ENCODE results near the gene ADGRF5.

The ADGRF5 gene

GRCh38 chr6:46921731-46922130 lies at the start of gene ADGRF5:
Gene ADGRF5 (minus strand): TSS chr6:46921938. CDS start chr6:46906762, 15,176 bp downstream.
- DNase-seq, result no peak

GRCh38 chr6:46969206-46969605 lies 47.5 kb upstream of the ADGRF5 start:
- DNase-seq, result no peak

- DNase-seq, result no peak
Observed at GRCh38 chr6:46967826-46968349, 46.1 kb upstream of the ADGRF5 start.

- peak; percentile 9 for DNase-seq
Observed at GRCh38 chr6:46964716-46965519, 43.2 kb upstream of the ADGRF5 start.

- peak; percentile 36 for DNase-seq
Observed at GRCh38 chr6:46963626-46964025, 41.9 kb upstream of the ADGRF5 start.

- DNase-seq, result no peak
Observed at GRCh38 chr6:46963039-46963438, 41.3 kb upstream of the ADGRF5 start.

- DNase-seq, result no peak
Observed at GRCh38 chr6:46961711-46962110, 40.0 kb upstream of the ADGRF5 start.

GRCh38 chr6:46961232-46961631 lies 39.5 kb upstream of the ADGRF5 start:
- DNase-seq, result no peak

GRCh38 chr6:46959419-46959818 lies 37.7 kb upstream of the ADGRF5 start:
- no peak for DNase-seq

- no peak for DNase-seq
Observed at GRCh38 chr6:46956409-46956808, 34.7 kb upstream of the ADGRF5 start.

- DNase-seq, result no peak
Observed at GRCh38 chr6:46954837-46955451, 33.2 kb upstream of the ADGRF5 start.

- no peak for DNase-seq
Observed at GRCh38 chr6:46953921-46954320, 32.2 kb upstream of the ADGRF5 start.

- DNase-seq, result no peak
Observed at GRCh38 chr6:46949632-46950280, 28.0 kb upstream of the ADGRF5 start.

GRCh38 chr6:46948699-46949098 lies 27.0 kb upstream of the ADGRF5 start:
- no peak for DNase-seq

GRCh38 chr6:46947497-46947896 lies 25.8 kb upstream of the ADGRF5 start:
- DNase-seq, result no peak

GRCh38 chr6:46940433-46941226 lies 18.9 kb upstream of the ADGRF5 start:
- no peak for DNase-seq

GRCh38 chr6:46937642-46938041 lies 15.9 kb upstream of the ADGRF5 start:
- DNase-seq, result no peak

- DNase-seq, result no peak
Observed at GRCh38 chr6:46935687-46936086, 13.9 kb upstream of the ADGRF5 start.

GRCh38 chr6:46933751-46934150 lies 12.0 kb upstream of the ADGRF5 start:
- peak; percentile 43 for DNase-seq

GRCh38 chr6:46932526-46933319 lies 11.0 kb upstream of the ADGRF5 start:
- DNase-seq, result peak; percentile 74

GRCh38 chr6:46931416-46931815 lies 9.7 kb upstream of the ADGRF5 start:
- DNase-seq, result no peak

GRCh38 chr6:46930331-46930730 lies 8.6 kb upstream of the ADGRF5 start:
- DNase-seq, result no peak

Measured in fibroblast of skin of right biceps (primary cell).